Lung (tissue), 12 donors: ENCODE measurements around the gene FHDC1. TPM values are rescaled to one million over a fixed set of nuclear protein-coding genes. Genes with fewer than 3 reads are reported as not detected.

Experiments used
- ATAC-seq: fragments of 200-7000 bp; cut with Tn5 transposase; one replicate; pipeline ENCODE4 v1.9.1; 2020; ENCODE audit warnings: moderate number of reproducible peaks; ENCODE audit not compliant: insufficient read depth, low FRiP score
- DNase-seq, 3 donors: peaks; one replicate each; pipeline ENCODE4 v3.0.0-alpha.2; 2013 to 2017
- H3K27ac ChIP-seq, 2 donors: one replicate each; pipeline ENCODE4 v1.5.1; 2013; ENCODE audit warnings: mild to moderate bottlenecking in 2 of 2, moderate library complexity in 2 of 2, control low read depth in 1 of 2, inconsistent platforms in 1 of 2, low read depth in 1 of 2, low read length in 1 of 2
- H3K27me3 ChIP-seq, 3 donors: one replicate each; pipeline ENCODE4 v1.5.1; 2013; ENCODE audit warnings: low read length in 2 of 3; ENCODE audit not compliant: control insufficient read depth in 3 of 3, insufficient read depth in 3 of 3
- H3K36me3 ChIP-seq, 4 donors: one replicate each; pipeline ENCODE4 v1.5.1; 2013; ENCODE audit warnings: low read length in 4 of 4, mild to moderate bottlenecking in 1 of 4, moderate library complexity in 1 of 4; ENCODE audit not compliant: control insufficient read depth in 4 of 4, insufficient read depth in 4 of 4
- H3K4me1 ChIP-seq, 5 donors: one replicate each; pipeline ENCODE4 v1.5.1; 2013; ENCODE audit warnings: low read length in 5 of 5, mild to moderate bottlenecking in 2 of 5, moderate library complexity in 1 of 5; ENCODE audit not compliant: control insufficient read depth in 5 of 5, insufficient read depth in 5 of 5
- H3K4me3 ChIP-seq: one replicate; pipeline ENCODE4 v1.5.1; 2013; ENCODE audit warnings: mild to moderate bottlenecking, control low read depth, moderate library complexity
- H3K9ac ChIP-seq, 2 donors: one replicate each; pipeline ENCODE4 v1.5.1; 2013; ENCODE audit warnings: low read length in 2 of 2, control low read depth in 1 of 2; ENCODE audit not compliant: insufficient read depth in 1 of 2
- H3K9me3 ChIP-seq, 4 donors: one replicate each; pipeline ENCODE4 v1.5.1; 2013; ENCODE audit warnings: low read length in 3 of 4, mild to moderate bottlenecking in 1 of 4, moderate library complexity in 1 of 4; ENCODE audit not compliant: control insufficient read depth in 4 of 4, insufficient read depth in 3 of 4
- WGBS, 2 donors: extraction: QIAGEN DNeasy Blood & Tissue Kit; methylation state at CpG; one replicate each; pipeline ENCODE4 v1.1.7; 2013; 5-methylcytosine and 5-hydroxymethylcytosine counted together
- polyA plus RNA-seq, 2 donors: library from polyadenylated mRNA; stranded (reverse); fragments of 200-250 nt; gene quantifications; one replicate each; pipeline ENCODE4 v1.2.1, GENCODE V29; 2013
- total RNA-seq, 2 donors: library from RNA; depleted of rRNA in 1 of 2; stranded (reverse); fragments of >200 nt in 1 of 2; gene quantifications; one replicate each; pipeline ENCODE4 v1.2.1, GENCODE V29; 2014 to 2021
- TF ChIP-seq, protein P1 (sequence below): IDR thresholded peaks from 2 replicates; pipeline ENCODE4 v1.5.1; 2012; ENCODE audit warnings: mild to moderate bottlenecking; ENCODE audit errors: control extremely low read depth, extremely low read depth
- donor health status: control.
- donor health status: control.
- donor health status: Bipolar disorder and iron deficiency.
- donor health status: healthy.
- donor health status: DM: yes; HTN: yes; CAD: no.

The FHDC1 gene
- total and polyA plus RNA-seq, 4 donors, result 4.3 to 27.2 (median 17.3) TPM

DNA sequence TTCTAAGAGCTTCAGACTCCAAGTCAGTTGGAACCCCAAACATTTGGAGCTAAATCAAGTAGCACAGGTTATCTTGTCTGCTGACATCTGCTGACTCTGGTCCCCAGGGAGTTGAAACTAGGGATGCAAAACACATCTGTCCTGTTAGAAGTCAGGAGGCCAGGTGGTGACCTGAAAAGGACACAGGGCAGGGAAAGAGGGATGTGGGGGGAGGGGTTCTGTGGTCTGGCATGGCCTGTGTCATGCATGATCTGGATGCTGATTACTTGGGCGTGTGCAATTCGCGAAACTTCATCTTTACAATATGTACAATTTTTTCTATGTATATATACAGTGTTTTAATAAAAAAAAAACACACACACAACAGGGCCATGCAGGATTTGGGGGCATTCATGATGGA lies 55.3 kb downstream of the FHDC1 start:
- ATAC-seq, result no peak
- WGBS, 2 donors, result 78 to 95% methylated on average over 3 of the region's 3 CpGs
- TF ChIP-seq, protein P1, sequence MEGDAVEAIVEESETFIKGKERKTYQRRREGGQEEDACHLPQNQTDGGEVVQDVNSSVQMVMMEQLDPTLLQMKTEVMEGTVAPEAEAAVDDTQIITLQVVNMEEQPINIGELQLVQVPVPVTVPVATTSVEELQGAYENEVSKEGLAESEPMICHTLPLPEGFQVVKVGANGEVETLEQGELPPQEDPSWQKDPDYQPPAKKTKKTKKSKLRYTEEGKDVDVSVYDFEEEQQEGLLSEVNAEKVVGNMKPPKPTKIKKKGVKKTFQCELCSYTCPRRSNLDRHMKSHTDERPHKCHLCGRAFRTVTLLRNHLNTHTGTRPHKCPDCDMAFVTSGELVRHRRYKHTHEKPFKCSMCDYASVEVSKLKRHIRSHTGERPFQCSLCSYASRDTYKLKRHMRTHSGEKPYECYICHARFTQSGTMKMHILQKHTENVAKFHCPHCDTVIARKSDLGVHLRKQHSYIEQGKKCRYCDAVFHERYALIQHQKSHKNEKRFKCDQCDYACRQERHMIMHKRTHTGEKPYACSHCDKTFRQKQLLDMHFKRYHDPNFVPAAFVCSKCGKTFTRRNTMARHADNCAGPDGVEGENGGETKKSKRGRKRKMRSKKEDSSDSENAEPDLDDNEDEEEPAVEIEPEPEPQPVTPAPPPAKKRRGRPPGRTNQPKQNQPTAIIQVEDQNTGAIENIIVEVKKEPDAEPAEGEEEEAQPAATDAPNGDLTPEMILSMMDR, result no peak
- peaks cover 0 to 9% (median 5%) of the 10 kb centered on the region in 5 donors for H3K4me1 ChIP-seq
- no peaks in the 10 kb centered on the region for H3K36me3 ChIP-seq
- no peaks in the 10 kb centered on the region for H3K27me3 ChIP-seq
- H3K9me3 ChIP-seq, result no peaks in the 10 kb centered on the region
- H3K4me3 ChIP-seq, result no peak overlapping the region
- H3K27ac ChIP-seq, result no peak overlapping the region
- no peak for DNase-seq
- no peak overlapping the region for H3K9ac ChIP-seq

DNA sequence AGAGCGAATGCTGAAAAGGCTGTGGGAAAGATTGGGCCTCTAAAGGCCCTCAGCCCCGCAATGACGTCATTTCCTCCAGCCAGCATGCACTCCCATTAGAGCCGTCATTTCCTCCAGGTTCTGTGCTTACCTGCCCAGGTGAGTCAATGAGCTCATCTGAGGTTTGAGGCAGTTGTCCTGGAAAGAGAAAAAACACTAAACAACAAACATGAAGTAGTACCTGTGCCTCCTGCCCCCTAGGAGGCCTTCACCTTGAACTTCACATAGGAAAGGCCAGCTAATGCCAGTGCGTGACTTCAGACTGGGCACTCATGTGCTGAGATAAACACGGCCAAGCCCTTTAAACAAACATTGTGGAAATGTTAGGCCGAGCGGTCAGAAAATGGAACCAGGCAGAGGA lies 55.9 kb downstream of the FHDC1 start:
- Histone ChIP-seq H3K9ac (no peak overlapping the region), H3K9me3 (no peaks in the 10 kb centered on the region), H3K27me3 (no peaks in the 10 kb centered on the region), H3K27ac (peak overlapping the region in 1 of 2 donors; percentile 15), H3K4me3 (no peak overlapping the region), H3K4me1 (peaks cover 0 to 12% (median 7%) of the 10 kb centered on the region in 5 donors), H3K36me3 (no peaks in the 10 kb centered on the region)
- TF ChIP-seq, protein P1, result no peak
- 72 to 85% methylated on average over 8 of the region's 8 CpGs for WGBS, 2 donors
- DNase-seq (no peak), ATAC-seq (no peak)

DNA sequence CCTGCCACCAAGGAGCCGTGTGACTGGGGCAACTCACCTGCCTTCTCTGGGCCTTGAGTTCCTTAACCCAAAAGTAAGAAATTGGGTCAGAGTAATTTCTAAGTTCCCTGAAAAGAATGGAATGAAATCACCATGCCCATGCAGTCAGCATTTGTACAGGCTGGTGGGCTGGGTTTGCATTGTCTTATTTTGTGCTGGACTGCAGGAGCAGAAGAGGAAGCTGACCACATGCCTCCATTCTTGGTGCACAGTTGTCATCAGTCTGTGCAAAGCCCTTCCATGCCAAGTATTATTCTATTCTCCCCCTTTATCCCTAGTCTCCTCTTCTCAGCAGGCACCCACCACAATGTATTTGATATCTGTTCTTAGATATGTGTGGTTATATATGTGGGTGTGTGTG lies 56.3 kb downstream of the FHDC1 start:
- Histone ChIP-seq H3K4me3 (no peak overlapping the region), H3K9ac (no peak overlapping the region), H3K4me1 (peaks cover 0 to 12% (median 7%) of the 10 kb centered on the region in 5 donors), H3K27ac (peak overlapping the region in 1 of 2 donors; percentile 15), H3K27me3 (no peaks in the 10 kb centered on the region), H3K36me3 (no peaks in the 10 kb centered on the region), H3K9me3 (no peaks in the 10 kb centered on the region)
- no peak for DNase-seq
- no peak for ATAC-seq
- 87 to 100% methylated on average over 1 of the region's 1 CpG for WGBS, 2 donors
- TF ChIP-seq, protein P1, result no peak

DNA sequence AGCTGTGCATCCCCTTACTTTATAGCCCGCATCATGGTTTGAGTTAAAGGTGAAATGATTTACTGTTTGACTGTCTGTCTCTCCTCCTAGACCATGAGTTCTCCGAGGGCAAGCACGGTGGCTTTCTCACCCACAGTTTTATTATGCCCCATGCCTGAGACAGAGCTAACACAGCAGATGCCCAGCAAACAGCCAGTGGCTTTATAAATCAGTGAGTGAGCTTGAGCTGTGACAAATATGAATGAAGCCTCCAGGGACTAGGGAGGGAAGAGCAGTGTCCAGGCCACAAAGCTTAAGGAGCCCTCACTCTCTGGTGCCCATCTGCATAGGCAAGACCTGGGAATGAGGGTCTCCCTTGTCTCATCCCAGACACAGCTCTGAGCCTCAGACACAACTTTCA lies 57.9 kb downstream of the FHDC1 start:
- H3K9me3 ChIP-seq, result no peaks in the 10 kb centered on the region
- peaks cover 0 to 12% (median 7%) of the 10 kb centered on the region in 5 donors for H3K4me1 ChIP-seq
- no peak for ATAC-seq
- H3K9ac ChIP-seq, result no peak overlapping the region
- no peak overlapping the region for H3K27ac ChIP-seq
- 90 to 97% methylated on average over 3 of the region's 3 CpGs for WGBS, 2 donors
- H3K36me3 ChIP-seq, result no peaks in the 10 kb centered on the region
- H3K27me3 ChIP-seq, result no peaks in the 10 kb centered on the region
- H3K4me3 ChIP-seq, result no peak overlapping the region
- TF ChIP-seq, protein P1, result no peak
- DNase-seq, result no peak
